ENCODE measurements around the gene PROZ.

- TF ChIP-seq, protein P1, sequence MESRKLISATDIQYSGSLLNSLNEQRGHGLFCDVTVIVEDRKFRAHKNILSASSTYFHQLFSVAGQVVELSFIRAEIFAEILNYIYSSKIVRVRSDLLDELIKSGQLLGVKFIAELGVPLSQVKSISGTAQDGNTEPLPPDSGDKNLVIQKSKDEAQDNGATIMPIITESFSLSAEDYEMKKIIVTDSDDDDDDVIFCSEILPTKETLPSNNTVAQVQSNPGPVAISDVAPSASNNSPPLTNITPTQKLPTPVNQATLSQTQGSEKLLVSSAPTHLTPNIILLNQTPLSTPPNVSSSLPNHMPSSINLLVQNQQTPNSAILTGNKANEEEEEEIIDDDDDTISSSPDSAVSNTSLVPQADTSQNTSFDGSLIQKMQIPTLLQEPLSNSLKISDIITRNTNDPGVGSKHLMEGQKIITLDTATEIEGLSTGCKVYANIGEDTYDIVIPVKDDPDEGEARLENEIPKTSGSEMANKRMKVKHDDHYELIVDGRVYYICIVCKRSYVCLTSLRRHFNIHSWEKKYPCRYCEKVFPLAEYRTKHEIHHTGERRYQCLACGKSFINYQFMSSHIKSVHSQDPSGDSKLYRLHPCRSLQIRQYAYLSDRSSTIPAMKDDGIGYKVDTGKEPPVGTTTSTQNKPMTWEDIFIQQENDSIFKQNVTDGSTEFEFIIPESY (IDR thresholded peaks at IDR 0.05; ENCODE audit: extremely low read depth, insufficient replicate concordance, low read length): no peak
- TF ChIP-seq POLR2AphosphoS5 (IDR thresholded peaks at IDR 0.05; ENCODE audit: low read depth, low read length) (no peak), EZH2phosphoT487 (IDR thresholded peaks at IDR 0.05; ENCODE audit: borderline replicate concordance) (no peak), CEBPB (IDR thresholded peaks at IDR 0.05; ENCODE audit: low read depth) (no peak), EZH2 (IDR thresholded peaks at IDR 0.05) (no peak), CTCF (IDR thresholded peaks at IDR 0.05 in 2 of 3, conservative IDR thresholded peaks at IDR 0.05 in 1 of 3; ENCODE audit: borderline replicate concordance in 1 of 3, insufficient read depth in 1 of 3, low read depth in 2 of 3, low read length in 2 of 3) (no peak)
Observed at GRCh38 chr13:113157929-113158747, at the start of gene PROZ.

All from HCT116 (cell line).